Measurements from ENCODE around the gene TEAD2.

Gene TEAD2

DNA sequence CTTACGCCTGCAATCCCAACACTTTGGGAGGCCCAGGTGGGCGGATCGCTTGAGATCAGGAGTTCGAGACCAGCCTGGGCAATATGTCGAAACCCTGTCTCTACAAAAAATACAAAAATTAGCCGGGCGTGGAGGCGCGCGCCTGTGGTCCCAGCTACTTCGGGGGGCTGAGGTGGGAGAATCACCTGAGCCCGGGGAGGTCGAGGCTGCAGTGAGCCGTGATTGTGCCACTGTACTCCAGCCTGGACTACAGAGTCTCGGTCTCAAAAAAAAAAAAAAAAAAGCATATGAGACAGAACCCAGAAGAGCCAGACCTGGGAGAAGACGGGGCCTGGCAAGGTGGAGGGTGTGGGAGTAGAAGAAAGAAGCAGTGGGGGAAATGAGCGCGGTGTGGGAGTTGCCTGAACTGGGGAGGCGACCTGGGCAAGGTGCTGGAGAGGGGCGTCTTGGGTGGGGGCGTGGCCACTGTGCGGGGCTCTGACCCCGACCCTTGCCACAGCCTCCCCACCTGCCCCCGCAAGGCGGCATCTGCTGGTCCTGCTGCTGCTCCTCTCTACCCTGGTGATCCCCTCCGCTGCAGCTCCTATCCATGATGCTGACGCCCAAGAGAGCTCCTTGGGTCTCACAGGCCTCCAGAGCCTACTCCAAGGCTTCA is 2.0 kb upstream of the TEAD2 start:
- Mint-ChIP-seq H3K27me3 (ENCODE audit: low read depth, poor library complexity) (peaks cover under 1% of the 10 kb centered on the region), H3K4me3 (no peak overlapping the region), H3K9me3 (peaks cover 7% of the 10 kb centered on the region), H3K36me3 (ENCODE audit: low read depth) (peaks cover 12% of the 10 kb centered on the region), H3K4me1 (peaks cover 19% of the 10 kb centered on the region), H3K27ac (no peak overlapping the region)
- peak; percentile 28 for DNase-seq
- TF ChIP-seq CTCF (IDR thresholded peaks at IDR 0.05): no peak

GRCh38 chr19:49363268-49364082 is 1.3 kb upstream of the TEAD2 start, which contains the start of gene DKKL1:
DKKL1 (plus strand) TSS chr19:49363877; CDS start chr19:49363999, 122 bp downstream.
- Mint-ChIP-seq H3K9me3 (no peaks in the 10 kb centered on the region), H3K4me3 (no peak within 1 kb of the TSS), H3K4me1 (peaks cover 23% of the 10 kb centered on the region)

DNA sequence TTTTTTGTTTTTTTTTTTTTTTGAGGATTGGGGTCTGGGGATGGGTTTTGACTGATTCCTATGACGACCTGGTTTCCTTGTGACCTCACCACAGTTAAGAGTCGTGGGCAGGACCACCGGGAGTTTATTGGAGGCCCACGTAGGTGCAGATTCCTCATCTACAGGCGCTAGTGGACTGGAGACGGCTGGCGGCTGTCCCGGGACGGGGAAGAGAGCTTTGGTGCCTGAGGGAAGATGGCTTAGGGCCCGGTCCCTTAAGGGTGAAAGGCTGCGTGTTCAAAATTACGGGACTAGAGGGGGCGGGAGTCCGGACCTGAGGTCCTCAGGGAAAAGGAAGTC is 682 bp upstream of the TEAD2 start:
- peaks cover 3% of the 10 kb centered on the region for H3K27me3 Mint-ChIP-seq (ENCODE audit: low read depth, poor library complexity)
- DNase-seq: peak; percentile 45
- peaks cover 28% of the 10 kb centered on the region for H3K4me1 Mint-ChIP-seq
- no peak overlapping the region for H3K4me3 Mint-ChIP-seq
- H3K36me3 Mint-ChIP-seq (ENCODE audit: low read depth): peaks cover 25% of the 10 kb centered on the region
- no peak for TF ChIP-seq CTCF (IDR thresholded peaks at IDR 0.05)
- no peak overlapping the region for H3K27ac Mint-ChIP-seq
- no peaks in the 10 kb centered on the region for H3K9me3 Mint-ChIP-seq

More at GRCh38 chr19:49363268-49364082, 1.3 kb upstream of the TEAD2 start, which contains the start of gene DKKL1:
- TF ChIP-seq CTCF (IDR thresholded peaks at IDR 0.05): no peak
- DNase-seq: peak; percentile 100
- peaks cover 3% of the 10 kb centered on the region for H3K27me3 Mint-ChIP-seq (ENCODE audit: low read depth, poor library complexity)
- no peak within 1 kb of the TSS for H3K27ac Mint-ChIP-seq
- peaks cover 19% of the 10 kb centered on the region for H3K36me3 Mint-ChIP-seq (ENCODE audit: low read depth)

- Mint-ChIP-seq H3K9me3 (no peaks in the 10 kb centered on the region), H3K27me3 (ENCODE audit: low read depth, poor library complexity) (peaks cover 3% of the 10 kb centered on the region), H3K4me1 (peaks cover 40% of the 10 kb centered on the region), H3K36me3 (ENCODE audit: low read depth) (peaks cover 37% of the 10 kb centered on the region), H3K4me3 (no peak overlapping the region), H3K27ac (peak overlapping the region; percentile 98)
- no peak for TF ChIP-seq CTCF (IDR thresholded peaks at IDR 0.05)
- DNase-seq: peak; percentile 83
Observed at GRCh38 chr19:49361438-49362047, 673 bp downstream of the TEAD2 start.

GRCh38 chr19:49359851-49360820 is 2.1 kb downstream of the TEAD2 start:
- no peaks in the 10 kb centered on the region for H3K9me3 Mint-ChIP-seq
- H3K4me3 Mint-ChIP-seq: peak overlapping the region; percentile 66
- peaks cover 49% of the 10 kb centered on the region for H3K4me1 Mint-ChIP-seq
- H3K27ac Mint-ChIP-seq: peak overlapping the region; percentile 98
- H3K27me3 Mint-ChIP-seq (ENCODE audit: low read depth, poor library complexity): peaks cover 3% of the 10 kb centered on the region
- peaks cover 50% of the 10 kb centered on the region for H3K36me3 Mint-ChIP-seq (ENCODE audit: low read depth)
- no peak for DNase-seq
- no peak for TF ChIP-seq CTCF (IDR thresholded peaks at IDR 0.05)

All from nephron progenitor cell (in vitro differentiated cells).